ENCODE data around the gene MRGPRE.
A peak's percentile ranks its signal among the peaks of the same experiment; 100 is the strongest.

MRGPRE gene

GRCh38 chr11:3207526-3208189 lies 24.6 kb downstream of the MRGPRE start:
- DNase-seq = no peak

GRCh38 chr11:3206922-3207204 lies 25.4 kb downstream of the MRGPRE start:
- DNase-seq = no peak

DNA sequence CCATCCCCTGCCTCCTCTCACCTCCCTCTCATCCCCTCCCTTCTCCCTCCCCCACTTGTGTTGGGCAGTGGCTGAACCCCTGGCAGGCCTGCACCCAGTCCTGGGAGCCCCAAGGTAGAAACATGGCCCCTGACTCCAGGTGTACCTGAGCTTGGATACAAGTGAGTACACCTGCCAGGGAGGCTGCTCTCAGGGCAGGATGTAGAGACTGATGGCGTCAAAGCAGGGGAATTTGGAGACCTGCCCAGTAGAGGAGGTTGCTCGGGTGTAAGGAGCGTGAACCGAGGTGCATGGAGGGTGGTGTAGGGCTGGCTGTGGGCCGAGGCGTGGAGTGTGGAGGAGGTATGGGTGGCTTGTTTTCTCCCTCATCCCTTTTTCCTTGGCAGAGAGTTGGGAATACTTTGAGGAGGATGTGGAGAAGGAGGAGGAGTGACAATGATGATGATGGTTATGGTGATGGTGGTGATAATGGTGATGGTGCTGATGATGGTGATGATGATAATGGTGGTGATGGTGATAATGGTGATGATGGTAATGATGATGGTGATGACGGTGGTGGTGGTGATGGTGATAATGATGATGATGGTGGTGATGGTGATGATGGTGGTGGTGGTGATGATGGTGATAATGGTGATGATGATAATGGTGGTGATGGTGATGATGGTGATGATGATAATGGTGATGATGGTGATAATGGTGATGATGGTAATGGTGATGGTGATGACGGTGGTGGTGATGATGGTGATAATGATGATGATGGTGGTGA lies 25.9 kb downstream of the MRGPRE start:
- no peak for DNase-seq

- DNase-seq = no peak
These were observed 26.7 kb downstream of the MRGPRE start for GRCh38 chr11:3205261-3206155.

DNA sequence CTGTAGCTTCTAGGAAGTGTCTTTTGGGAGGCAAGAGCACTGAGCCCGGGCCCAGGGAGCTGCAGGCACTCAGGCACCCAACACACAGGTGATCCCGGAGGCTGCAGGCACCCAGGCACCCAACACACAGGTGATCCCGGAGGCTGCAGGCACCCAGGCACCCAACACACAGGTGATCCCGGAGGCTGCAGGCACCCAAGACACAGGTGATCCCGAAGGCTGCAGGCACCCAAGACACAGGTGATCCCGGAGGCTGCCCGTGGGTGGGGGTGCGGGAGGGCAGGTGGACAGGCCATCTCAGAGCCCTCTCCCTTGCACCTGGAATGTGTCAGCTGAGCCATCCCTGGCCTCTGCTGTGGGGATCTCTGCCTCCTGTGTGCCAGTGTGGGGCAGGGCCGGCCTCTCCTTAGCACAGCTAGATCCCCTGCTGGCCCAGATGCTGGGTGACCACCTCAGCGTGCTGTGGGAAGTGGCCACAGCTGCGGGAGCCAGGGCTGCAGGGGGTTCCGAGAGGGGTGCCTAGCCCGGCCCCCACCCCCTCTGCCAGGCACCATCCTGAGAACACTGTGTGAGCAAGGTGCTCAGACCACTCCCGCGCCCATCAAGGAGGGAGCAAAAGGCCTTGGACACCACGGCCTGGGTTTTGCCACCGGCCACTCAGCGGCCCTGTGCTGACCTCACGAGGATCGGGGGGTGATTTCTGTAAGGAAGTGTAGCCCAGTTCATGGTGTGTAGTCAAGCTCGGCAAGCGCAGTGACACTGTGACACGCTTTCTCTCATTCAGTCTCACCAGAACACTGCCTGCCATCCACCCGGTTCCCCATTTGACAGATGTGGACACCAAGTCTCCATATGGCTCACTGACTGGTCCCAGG lies 27.8 kb downstream of the MRGPRE start:
- DNase-seq = no peak

GRCh38 chr11:3203221-3204043 lies 28.8 kb downstream of the MRGPRE start:
- peak; percentile 45 for DNase-seq

DNA sequence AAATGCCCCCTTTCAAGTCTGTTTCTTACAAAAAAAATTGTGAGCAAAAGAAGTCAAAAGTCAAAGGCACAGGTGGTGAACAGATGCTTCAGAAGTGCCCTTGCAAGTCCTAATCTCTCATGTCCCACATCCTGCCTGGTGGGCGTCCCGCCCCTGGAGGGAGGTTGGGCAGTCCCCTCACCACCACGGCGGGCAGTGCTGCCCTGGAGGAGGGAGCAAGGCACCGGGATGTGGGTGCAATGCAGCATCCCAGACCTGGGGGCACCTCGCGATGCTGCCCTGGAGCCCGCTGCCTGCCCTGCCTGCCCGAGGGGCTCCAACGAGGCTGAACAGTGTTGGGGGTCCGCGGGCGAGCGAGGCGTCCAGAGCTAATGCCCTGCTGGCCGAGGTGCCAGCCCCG lies 29.5 kb downstream of the MRGPRE start:
- DNase-seq = peak; percentile 41

- DNase-seq = no peak
These were observed 29.9 kb downstream of the MRGPRE start for GRCh38 chr11:3202305-3202704.

GRCh38 chr11:3201677-3202181 lies 30.5 kb downstream of the MRGPRE start:
- no peak for DNase-seq

GRCh38 chr11:3201112-3201581 lies 31.1 kb downstream of the MRGPRE start:
- no peak for DNase-seq

DNA sequence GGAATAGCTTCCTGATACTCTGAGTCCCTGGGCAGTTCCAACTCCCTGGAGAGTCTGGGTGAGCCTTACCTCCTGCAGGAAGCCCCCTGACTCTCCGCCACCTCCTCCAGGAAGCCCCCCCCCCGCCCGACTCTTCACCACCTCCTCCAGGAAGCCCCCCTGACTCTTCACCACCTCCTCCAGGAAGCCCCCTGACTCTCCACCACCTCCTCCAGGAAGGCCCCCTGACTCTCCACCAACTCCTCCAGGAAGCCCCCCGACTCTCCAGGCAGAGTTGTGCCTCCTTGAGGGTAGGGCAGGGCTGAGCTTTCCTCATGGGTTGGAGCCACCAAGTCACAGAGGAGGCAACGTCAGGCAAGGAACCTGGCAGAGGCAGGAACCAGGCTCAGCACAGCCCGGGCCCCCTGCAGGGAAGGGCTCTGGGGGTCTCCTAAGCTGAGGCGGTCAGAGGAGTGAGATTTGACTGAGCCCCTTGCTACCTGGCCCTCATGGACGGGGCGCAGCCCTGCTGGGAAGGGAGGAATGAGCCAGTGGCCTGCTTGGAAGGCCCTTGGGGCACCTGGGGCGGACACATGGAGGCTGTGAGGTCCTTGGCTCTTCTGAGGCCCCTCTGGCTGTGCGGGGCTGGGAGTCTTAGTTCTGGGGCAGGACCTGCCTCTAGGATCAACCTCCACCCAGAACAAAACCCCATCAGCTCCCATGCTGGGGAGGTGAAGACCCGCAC lies 31.7 kb downstream of the MRGPRE start:
- DNase-seq = no peak

- no peak for DNase-seq
These were observed 32.5 kb downstream of the MRGPRE start for GRCh38 chr11:3199537-3200295.

DNA sequence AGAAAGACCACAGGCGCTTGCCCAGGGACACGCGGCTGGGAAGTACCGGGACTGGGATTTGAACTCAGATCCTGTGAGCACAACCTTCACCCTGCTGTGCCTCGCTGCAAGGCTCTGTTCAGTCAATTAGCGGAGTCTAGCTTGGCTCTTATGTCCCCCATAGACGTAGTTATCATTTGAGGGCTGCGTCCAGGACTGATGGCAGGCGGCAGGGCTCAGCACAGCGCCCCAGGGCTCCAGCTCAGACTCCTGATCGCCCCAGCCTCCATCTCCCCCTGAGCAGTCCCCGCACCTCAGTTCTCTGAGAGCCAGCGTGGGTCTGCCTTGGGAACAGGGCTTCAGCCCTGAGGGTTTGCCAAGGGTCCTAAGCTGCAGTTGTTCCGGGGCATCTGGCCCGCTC lies 33.4 kb downstream of the MRGPRE start:
- no peak for DNase-seq

DNA sequence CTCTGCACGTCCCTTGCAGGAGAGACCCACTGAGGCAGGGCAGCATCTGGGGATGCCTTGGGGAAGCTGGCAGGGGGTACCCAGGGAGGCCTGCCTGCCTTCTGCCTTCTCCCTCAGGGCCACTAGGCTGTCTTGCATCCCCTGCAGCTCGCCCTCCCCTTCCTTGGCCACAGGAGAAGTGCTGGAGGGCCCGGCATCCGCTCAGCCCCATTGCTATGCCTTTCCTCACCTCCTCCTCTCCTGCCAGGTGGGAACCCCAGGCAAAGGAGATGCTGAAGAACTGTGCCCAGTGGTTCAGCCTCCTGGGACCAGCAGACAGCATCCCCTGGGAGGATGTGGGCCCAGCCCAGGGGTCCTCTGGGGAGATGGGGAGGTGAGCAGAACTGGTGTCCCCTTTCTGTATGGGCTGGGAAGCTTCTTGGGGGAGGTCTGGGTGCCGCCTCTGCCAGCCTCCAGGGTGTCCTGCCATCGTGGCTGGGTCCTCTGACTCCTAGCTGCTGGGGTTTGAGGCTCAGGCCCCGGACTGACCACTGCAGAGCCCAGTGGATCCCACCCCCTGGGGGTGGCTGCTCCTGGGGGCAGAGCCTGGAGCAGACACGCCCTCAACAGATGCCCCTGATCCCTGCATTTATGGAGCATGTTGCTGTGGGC lies 34.2 kb downstream of the MRGPRE start:
- DNase-seq = no peak

DNA sequence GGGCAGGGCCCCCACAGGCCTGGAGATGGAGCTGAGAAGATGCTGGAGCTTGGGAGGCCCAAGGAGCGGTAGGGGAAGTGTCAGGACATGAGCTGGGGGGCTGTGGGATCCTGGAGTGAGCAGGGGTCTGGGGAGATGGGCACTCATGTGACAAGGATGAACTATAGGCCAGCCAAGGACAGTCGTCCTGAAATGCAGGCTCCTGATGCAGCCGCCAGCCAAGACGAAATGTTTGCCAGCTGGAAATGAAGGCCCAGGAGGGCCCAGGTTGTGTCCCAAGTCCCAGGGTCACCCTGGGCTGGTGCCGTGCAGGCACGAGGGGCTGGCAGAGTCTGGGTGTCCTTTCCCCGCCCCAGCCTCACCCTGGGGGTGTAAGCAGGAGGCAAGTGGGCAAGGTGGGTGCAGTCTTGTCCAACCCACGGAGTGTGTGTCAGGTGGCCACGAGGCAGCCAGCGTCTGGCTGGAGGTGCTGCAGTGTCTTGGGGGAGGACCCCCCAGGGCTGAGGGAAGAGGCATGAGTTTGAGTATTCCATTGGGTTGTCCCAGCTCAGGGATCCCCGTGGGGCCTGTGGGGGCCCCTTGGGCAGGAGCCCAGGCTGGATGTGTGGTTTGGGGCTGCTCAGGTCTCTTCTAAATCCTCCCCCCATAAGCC lies 35.0 kb downstream of the MRGPRE start:
- DNase-seq = no peak

GRCh38 chr11:3196161-3197043 lies 35.8 kb downstream of the MRGPRE start:
- no peak for DNase-seq

- DNase-seq = no peak
These were observed 36.7 kb downstream of the MRGPRE start for GRCh38 chr11:3195251-3196160.
